Upper lobe of left lung (tissue), 4 donors: Measurements from ENCODE around the gene MSL1.

Experiments
- EP300 ChIP-seq, 4 donors: sonication (generic); formaldehyde crosslinking; IDR thresholded peaks; one replicate each; pipeline ENCODE4 v1.5.1; 2017; ENCODE audit warnings: antibody characterized with exemption in 4 of 4, control low read depth in 2 of 4
- POLR2A ChIP-seq, 4 donors: fragments of 450-650 bp; IDR thresholded peaks; one replicate each; pipeline ENCODE4 v1.5.1; 2016 to 2017; ENCODE audit warnings: antibody characterized with exemption in 4 of 4, mild to moderate bottlenecking in 2 of 4
- TF ChIP-seq, protein P1 (sequence below), 6 experiments: fragments of 450-650 bp in 4 of 6; fragments of 200-600 bp in 2 of 6; sonication (generic) in 2 of 6; IDR thresholded peaks; one replicate each; pipeline ENCODE4 v1.5.1; 2016 to 2019; ENCODE audit warnings: antibody characterized with exemption in 6 of 6

DNA sequence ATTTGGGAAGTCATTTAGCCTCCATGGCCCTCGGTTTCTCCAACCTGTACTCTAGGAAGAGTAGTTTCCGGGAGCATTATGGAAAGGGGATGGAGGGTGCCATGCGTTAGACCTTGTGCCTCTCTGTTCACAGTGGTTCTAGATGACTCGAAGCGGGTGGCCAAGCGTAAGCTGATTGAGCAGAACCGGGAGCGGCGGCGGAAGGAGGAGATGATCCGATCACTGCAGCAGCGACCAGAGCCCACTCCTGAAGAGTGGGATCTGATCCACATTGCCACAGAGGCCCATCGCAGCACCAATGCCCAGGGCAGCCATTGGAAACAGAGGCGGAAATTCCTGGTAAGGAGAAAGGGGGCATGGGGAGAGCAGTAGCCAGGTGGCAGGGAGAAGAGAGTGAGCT is 37.3 kb upstream of the MSL1 start:
- no peak for TF ChIP-seq EP300 (IDR thresholded peaks at IDR 0.05)
- TF ChIP-seq, protein P1, sequence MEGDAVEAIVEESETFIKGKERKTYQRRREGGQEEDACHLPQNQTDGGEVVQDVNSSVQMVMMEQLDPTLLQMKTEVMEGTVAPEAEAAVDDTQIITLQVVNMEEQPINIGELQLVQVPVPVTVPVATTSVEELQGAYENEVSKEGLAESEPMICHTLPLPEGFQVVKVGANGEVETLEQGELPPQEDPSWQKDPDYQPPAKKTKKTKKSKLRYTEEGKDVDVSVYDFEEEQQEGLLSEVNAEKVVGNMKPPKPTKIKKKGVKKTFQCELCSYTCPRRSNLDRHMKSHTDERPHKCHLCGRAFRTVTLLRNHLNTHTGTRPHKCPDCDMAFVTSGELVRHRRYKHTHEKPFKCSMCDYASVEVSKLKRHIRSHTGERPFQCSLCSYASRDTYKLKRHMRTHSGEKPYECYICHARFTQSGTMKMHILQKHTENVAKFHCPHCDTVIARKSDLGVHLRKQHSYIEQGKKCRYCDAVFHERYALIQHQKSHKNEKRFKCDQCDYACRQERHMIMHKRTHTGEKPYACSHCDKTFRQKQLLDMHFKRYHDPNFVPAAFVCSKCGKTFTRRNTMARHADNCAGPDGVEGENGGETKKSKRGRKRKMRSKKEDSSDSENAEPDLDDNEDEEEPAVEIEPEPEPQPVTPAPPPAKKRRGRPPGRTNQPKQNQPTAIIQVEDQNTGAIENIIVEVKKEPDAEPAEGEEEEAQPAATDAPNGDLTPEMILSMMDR (IDR thresholded peaks at IDR 0.05), result no peak
- no peak for TF ChIP-seq POLR2A (IDR thresholded peaks at IDR 0.05)
